ENCODE data around the gene FCHSD2. TPM values are rescaled to one million over a fixed set of nuclear protein-coding genes. Genes with fewer than 3 reads are reported as not detected.

Gene FCHSD2
- total and polyA plus RNA-seq, 9 of the 15 experiments (the other 6 are each of a cell fraction or from before 2014, with no cell fraction given): 1.8 to 14.7 (median 6.4) TPM

- H2AFZ ChIP-seq (ENCODE audit: low read depth, low read length): no peak overlapping the region
- H3K27me3 ChIP-seq (ENCODE audit: control insufficient read depth in 2 of 2, insufficient read depth in 2 of 2, low read length in 2 of 2): no peaks in the 10 kb centered on the region
- DNase-seq (ENCODE audit: extremely low read depth in 1 of 4, low spot score in 3 of 4): no peak
- in situ Hi-C loops (cut with MboI) (no loop called here), intact Hi-C loops (cut with micrococcal nuclease) (no loop called here)
- ATAC-seq: no peak
- WGBS (ENCODE audit: insufficient coverage, low coverage, missing lambda C conversion rate): 60% methylated on average over 4 of the region's 5 CpGs
- no peaks in the 10 kb centered on the region for H3K9me1 ChIP-seq (ENCODE audit: control insufficient read depth, insufficient read depth, low read length)
- FAIRE-seq: no peak
- H3K27ac ChIP-seq (ENCODE audit: extremely low read depth, low read depth, low read length): no peak overlapping the region
- H3K9me3 ChIP-seq (replicated peaks; ENCODE audit: control insufficient read depth, insufficient read depth, low read depth, low read length): no peaks in the 10 kb centered on the region
- CTCF ChIA-PET (ENCODE audit: low intra/inter-chr PET ratio): no interaction called here
- H4K20me1 ChIP-seq (replicated peaks; ENCODE audit: control insufficient read depth, insufficient read depth, low read length): no peaks in the 10 kb centered on the region
- POLR2A ChIA-PET: no interaction called here
- no peak overlapping the region for H3K9ac ChIP-seq (ENCODE audit: insufficient read depth in 1 of 2, low read depth in 2 of 2, low read length in 2 of 2)
- no TSS peak for BruUV-seq (replicated peaks)
- no peaks in the 10 kb centered on the region for H3K79me2 ChIP-seq (ENCODE audit: control insufficient read depth, insufficient read depth, low read length)
- no peak overlapping the region for H3K4me3 ChIP-seq
- H3K4me2 ChIP-seq (ENCODE audit: insufficient read depth, low read length): no peak overlapping the region
- no peaks in the 10 kb centered on the region; a peak in 1 of 5 replicates for H3K4me1 ChIP-seq (replicated peaks in 1 of 2; ENCODE audit: control insufficient read depth in 2 of 2, insufficient read depth in 2 of 2, low read length in 2 of 2)
- no peaks in the 10 kb centered on the region for H3K36me3 ChIP-seq (ENCODE audit: control insufficient read depth, insufficient read depth, low read length)
- TF ChIP-seq TEAD4 (IDR thresholded peaks at IDR 0.05; ENCODE audit: low read length) (no peak), TEAD4 (CRISPR knock-in tag; IDR thresholded peaks at IDR 0.05; ENCODE audit: borderline replicate concordance) (no peak), BDP1 (IDR thresholded peaks at IDR 0.05; ENCODE audit: insufficient read depth, insufficient read length) (no peak), SP1 (CRISPR knock-in tag; IDR thresholded peaks at IDR 0.05) (no peak), SMARCE1 (IDR thresholded peaks at IDR 0.05) (no peak), NCOR1 (IDR thresholded peaks at IDR 0.05) (no peak), ZNF445 (CRISPR knock-in tag; IDR thresholded peaks at IDR 0.05; ENCODE audit: low read depth) (no peak), ZNF41 (CRISPR knock-in tag; conservative IDR thresholded peaks at IDR 0.05) (no peak), RFX7 (CRISPR knock-in tag; IDR thresholded peaks at IDR 0.05) (no peak)
- TF ChIP-seq, protein P1, sequence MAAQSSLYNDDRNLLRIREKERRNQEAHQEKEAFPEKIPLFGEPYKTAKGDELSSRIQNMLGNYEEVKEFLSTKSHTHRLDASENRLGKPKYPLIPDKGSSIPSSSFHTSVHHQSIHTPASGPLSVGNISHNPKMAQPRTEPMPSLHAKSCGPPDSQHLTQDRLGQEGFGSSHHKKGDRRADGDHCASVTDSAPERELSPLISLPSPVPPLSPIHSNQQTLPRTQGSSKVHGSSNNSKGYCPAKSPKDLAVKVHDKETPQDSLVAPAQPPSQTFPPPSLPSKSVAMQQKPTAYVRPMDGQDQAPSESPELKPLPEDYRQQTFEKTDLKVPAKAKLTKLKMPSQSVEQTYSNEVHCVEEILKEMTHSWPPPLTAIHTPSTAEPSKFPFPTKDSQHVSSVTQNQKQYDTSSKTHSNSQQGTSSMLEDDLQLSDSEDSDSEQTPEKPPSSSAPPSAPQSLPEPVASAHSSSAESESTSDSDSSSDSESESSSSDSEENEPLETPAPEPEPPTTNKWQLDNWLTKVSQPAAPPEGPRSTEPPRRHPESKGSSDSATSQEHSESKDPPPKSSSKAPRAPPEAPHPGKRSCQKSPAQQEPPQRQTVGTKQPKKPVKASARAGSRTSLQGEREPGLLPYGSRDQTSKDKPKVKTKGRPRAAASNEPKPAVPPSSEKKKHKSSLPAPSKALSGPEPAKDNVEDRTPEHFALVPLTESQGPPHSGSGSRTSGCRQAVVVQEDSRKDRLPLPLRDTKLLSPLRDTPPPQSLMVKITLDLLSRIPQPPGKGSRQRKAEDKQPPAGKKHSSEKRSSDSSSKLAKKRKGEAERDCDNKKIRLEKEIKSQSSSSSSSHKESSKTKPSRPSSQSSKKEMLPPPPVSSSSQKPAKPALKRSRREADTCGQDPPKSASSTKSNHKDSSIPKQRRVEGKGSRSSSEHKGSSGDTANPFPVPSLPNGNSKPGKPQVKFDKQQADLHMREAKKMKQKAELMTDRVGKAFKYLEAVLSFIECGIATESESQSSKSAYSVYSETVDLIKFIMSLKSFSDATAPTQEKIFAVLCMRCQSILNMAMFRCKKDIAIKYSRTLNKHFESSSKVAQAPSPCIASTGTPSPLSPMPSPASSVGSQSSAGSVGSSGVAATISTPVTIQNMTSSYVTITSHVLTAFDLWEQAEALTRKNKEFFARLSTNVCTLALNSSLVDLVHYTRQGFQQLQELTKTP (IDR thresholded peaks at IDR 0.05; ENCODE audit: low read depth in 1 of 2, partially characterized antibody in 2 of 2): no peak
- TF ChIP-seq, protein P2, sequence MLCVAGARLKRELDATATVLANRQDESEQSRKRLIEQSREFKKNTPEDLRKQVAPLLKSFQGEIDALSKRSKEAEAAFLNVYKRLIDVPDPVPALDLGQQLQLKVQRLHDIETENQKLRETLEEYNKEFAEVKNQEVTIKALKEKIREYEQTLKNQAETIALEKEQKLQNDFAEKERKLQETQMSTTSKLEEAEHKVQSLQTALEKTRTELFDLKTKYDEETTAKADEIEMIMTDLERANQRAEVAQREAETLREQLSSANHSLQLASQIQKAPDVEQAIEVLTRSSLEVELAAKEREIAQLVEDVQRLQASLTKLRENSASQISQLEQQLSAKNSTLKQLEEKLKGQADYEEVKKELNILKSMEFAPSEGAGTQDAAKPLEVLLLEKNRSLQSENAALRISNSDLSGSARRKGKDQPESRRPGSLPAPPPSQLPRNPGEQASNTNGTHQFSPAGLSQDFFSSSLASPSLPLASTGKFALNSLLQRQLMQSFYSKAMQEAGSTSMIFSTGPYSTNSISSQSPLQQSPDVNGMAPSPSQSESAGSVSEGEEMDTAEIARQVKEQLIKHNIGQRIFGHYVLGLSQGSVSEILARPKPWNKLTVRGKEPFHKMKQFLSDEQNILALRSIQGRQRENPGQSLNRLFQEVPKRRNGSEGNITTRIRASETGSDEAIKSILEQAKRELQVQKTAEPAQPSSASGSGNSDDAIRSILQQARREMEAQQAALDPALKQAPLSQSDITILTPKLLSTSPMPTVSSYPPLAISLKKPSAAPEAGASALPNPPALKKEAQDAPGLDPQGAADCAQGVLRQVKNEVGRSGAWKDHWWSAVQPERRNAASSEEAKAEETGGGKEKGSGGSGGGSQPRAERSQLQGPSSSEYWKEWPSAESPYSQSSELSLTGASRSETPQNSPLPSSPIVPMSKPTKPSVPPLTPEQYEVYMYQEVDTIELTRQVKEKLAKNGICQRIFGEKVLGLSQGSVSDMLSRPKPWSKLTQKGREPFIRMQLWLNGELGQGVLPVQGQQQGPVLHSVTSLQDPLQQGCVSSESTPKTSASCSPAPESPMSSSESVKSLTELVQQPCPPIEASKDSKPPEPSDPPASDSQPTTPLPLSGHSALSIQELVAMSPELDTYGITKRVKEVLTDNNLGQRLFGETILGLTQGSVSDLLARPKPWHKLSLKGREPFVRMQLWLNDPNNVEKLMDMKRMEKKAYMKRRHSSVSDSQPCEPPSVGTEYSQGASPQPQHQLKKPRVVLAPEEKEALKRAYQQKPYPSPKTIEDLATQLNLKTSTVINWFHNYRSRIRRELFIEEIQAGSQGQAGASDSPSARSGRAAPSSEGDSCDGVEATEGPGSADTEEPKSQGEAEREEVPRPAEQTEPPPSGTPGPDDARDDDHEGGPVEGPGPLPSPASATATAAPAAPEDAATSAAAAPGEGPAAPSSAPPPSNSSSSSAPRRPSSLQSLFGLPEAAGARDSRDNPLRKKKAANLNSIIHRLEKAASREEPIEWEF (CRISPR knock-in tag; IDR thresholded peaks at IDR 0.05): no peak
- TF ChIP-seq, protein P3, sequence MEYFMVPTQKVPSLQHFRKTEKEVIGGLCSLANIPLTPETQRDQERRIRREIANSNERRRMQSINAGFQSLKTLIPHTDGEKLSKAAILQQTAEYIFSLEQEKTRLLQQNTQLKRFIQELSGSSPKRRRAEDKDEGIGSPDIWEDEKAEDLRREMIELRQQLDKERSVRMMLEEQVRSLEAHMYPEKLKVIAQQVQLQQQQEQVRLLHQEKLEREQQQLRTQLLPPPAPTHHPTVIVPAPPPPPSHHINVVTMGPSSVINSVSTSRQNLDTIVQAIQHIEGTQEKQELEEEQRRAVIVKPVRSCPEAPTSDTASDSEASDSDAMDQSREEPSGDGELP (CRISPR knock-in tag; IDR thresholded peaks at IDR 0.05; ENCODE audit: borderline replicate concordance): no peak
Measured at GRCh38 chr11:73055002-73055401, 87.1 kb downstream of the FCHSD2 start.

Data from K562 (cell line).